Measurements from ENCODE around the gene EEF1AKMT3.
A peak's percentile ranks its signal among the peaks of the same experiment; 100 is the strongest.
"Not testable (repeated sequence)": the region's sequence is repeated elsewhere in the genome, so short reads cannot be mapped to it uniquely, and the experiment has no call there.

EEF1AKMT3 gene

DNA sequence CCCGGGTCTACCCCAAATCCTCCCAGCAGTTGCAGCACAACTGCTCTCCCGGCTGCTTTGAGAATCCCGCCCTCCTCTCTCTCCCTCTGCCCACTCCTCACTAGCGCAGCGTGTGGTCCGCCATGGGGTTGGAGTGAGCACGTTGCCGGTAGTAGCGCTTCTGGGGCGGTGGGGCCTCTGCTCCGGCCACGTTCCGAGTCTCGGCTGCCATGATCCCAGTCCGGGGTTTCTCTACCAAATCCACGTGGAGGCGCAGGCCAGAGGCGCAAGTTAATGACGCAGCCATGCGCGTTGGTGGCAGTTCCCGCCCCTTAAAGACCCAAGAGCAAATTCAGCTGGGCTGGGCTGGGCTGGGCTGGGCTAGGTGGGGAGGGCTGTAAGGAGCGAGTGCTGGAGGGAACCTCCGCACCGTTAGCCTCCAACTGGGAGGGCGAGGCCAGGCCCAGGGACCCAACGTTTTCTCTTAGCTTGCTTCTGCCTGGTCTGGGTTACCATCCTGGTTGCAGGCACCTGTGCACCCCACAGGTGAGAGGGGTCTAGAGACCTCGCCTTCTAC is 463 bp upstream of the EEF1AKMT3 start, which contains the start of gene METTL1:
METTL1 (minus strand) TSS at position 233 of the 556 bp plus-strand sequence; CDS start at position 211, 22 bp downstream.
- Mint-ChIP-seq H3K9me3 (no peaks in the 10 kb centered on the region), H3K27ac (peak within 1 kb of the TSS; percentile 99), H3K27me3 (ENCODE audit: low read depth) (peaks cover 2% of the 10 kb centered on the region), H3K4me1 (ENCODE audit: low read depth) (peaks cover 20% of the 10 kb centered on the region), H3K4me3 (peak within 1 kb of the TSS; percentile 99), H3K36me3 (ENCODE audit: low read depth) (peaks cover 17% of the 10 kb centered on the region)
- DNase-seq (ENCODE audit: low spot score), result peak; percentile 95

- H3K36me3 Mint-ChIP-seq (ENCODE audit: low read depth), result peaks cover 13% of the 10 kb centered on the region
- not testable (repeated sequence) for DNase-seq (ENCODE audit: low spot score); H3K9me3 Mint-ChIP-seq
Observed at GRCh38 chr12:57774634-57775033, 2.2 kb downstream of the EEF1AKMT3 start.

DNA sequence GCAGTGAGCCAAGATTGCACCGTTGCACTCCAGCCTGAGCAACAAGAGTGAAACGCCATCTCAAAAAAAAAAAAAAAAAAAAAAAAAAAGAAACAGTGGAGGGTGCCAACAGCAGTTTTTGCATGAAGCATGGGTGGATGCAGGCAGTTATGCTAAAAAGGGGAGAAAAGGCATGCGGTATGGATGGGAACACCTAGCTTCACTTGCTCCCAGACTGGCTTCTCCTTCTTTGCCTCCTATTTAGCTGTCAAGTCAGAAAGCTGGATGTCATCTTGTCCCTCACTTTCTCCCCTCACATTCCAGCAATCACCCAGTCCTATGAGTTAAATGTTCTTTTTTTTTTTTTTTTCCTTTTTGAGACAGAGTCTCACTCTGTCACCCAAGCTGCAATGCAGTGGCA is 2.6 kb downstream of the EEF1AKMT3 start:
- Mint-ChIP-seq H3K4me3 (no peak overlapping the region), H3K9me3 (no peaks in the 10 kb centered on the region), H3K27ac (no peak overlapping the region), H3K36me3 (ENCODE audit: low read depth) (peaks cover 9% of the 10 kb centered on the region), H3K4me1 (ENCODE audit: low read depth) (peaks cover 19% of the 10 kb centered on the region), H3K27me3 (ENCODE audit: low read depth) (no peaks in the 10 kb centered on the region)
- no peak for DNase-seq (ENCODE audit: low spot score)

More at GRCh38 chr12:57774634-57775033, 2.2 kb downstream of the EEF1AKMT3 start:
- H3K4me3 Mint-ChIP-seq; H3K27me3 Mint-ChIP-seq (ENCODE audit: low read depth); H3K27ac Mint-ChIP-seq: not testable (repeated sequence)
- H3K4me1 Mint-ChIP-seq (ENCODE audit: low read depth), result peaks cover 20% of the 10 kb centered on the region

- no peak for DNase-seq (ENCODE audit: low spot score)
- no peaks in the 10 kb centered on the region for H3K9me3 Mint-ChIP-seq
- H3K27me3 Mint-ChIP-seq (ENCODE audit: low read depth), result no peaks in the 10 kb centered on the region
- H3K4me1 Mint-ChIP-seq (ENCODE audit: low read depth), result peaks cover 15% of the 10 kb centered on the region
- H3K36me3 Mint-ChIP-seq (ENCODE audit: low read depth), result peaks cover 5% of the 10 kb centered on the region
- no peak overlapping the region for H3K4me3 Mint-ChIP-seq
- H3K27ac Mint-ChIP-seq, result no peak overlapping the region
Observed at GRCh38 chr12:57775563-57776246, 3.3 kb downstream of the EEF1AKMT3 start.

DNA sequence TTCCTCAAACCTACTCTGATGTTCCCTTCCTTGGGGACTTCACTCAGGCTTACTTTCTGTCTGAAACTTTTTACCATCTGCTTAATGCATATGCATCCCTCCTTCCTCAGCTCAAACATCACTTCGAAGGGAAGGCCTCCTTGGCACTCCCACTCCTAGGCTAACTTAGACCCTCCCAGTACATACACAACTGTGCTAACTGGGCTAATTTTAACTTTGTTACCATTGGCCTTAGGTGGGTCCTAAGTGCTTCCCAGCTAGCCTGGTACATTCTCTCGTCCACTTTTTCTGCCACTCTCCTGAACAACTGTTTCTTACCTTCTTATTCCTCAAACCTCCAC is 3.8 kb downstream of the EEF1AKMT3 start:
- Mint-ChIP-seq H3K27me3 (ENCODE audit: low read depth) (no peaks in the 10 kb centered on the region), H3K4me1 (ENCODE audit: low read depth) (peaks cover 15% of the 10 kb centered on the region), H3K27ac (no peak overlapping the region), H3K4me3 (no peak overlapping the region), H3K9me3 (no peaks in the 10 kb centered on the region), H3K36me3 (ENCODE audit: low read depth) (peaks cover 5% of the 10 kb centered on the region)
- no peak for DNase-seq (ENCODE audit: low spot score)

- H3K27ac Mint-ChIP-seq, result no peak overlapping the region
Observed at GRCh38 chr12:57777367-57777766, 5.0 kb downstream of the EEF1AKMT3 start.

GRCh38 chr12:57777911-57778310 is 5.5 kb downstream of the EEF1AKMT3 start:
- Mint-ChIP-seq H3K36me3 (ENCODE audit: low read depth) (peaks cover 10% of the 10 kb centered on the region), H3K27me3 (ENCODE audit: low read depth) (no peaks in the 10 kb centered on the region), H3K4me3 (no peak overlapping the region), H3K9me3 (no peaks in the 10 kb centered on the region), H3K4me1 (ENCODE audit: low read depth) (peaks cover 18% of the 10 kb centered on the region), H3K27ac (no peak overlapping the region)
- no peak for DNase-seq (ENCODE audit: low spot score)

More at GRCh38 chr12:57777367-57777766, 5.0 kb downstream of the EEF1AKMT3 start:
- no peaks in the 10 kb centered on the region for H3K9me3 Mint-ChIP-seq
- H3K27me3 Mint-ChIP-seq (ENCODE audit: low read depth), result no peaks in the 10 kb centered on the region
- H3K36me3 Mint-ChIP-seq (ENCODE audit: low read depth), result peaks cover 5% of the 10 kb centered on the region
- H3K4me1 Mint-ChIP-seq (ENCODE audit: low read depth), result peaks cover 18% of the 10 kb centered on the region
- DNase-seq (ENCODE audit: low spot score), result no peak
- no peak overlapping the region for H3K4me3 Mint-ChIP-seq

DNA sequence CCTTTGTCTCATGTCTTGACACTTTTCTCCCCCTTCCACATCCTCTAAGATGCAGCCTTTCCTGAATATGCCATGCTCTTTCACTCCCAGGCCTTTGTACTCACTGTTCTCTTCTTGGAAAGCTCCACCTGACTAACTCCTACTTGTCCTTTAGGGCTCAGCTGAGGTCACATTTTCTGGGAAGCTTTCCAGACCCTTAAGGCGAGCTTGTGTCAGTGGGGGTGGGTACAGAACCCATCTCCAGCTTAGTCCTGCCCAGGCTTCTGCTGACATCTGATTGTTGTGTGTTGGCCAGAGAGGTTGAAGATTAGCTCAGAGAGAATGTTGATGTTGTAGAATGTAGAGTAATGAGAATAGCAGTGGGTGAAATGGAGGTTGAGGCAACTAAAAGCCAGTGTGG is 7.3 kb downstream of the EEF1AKMT3 start:
- peaks cover 13% of the 10 kb centered on the region for H3K36me3 Mint-ChIP-seq (ENCODE audit: low read depth)
- H3K4me3 Mint-ChIP-seq, result no peak overlapping the region
- H3K27me3 Mint-ChIP-seq (ENCODE audit: low read depth), result no peaks in the 10 kb centered on the region
- peaks cover 18% of the 10 kb centered on the region for H3K4me1 Mint-ChIP-seq (ENCODE audit: low read depth)
- H3K9me3 Mint-ChIP-seq, result no peaks in the 10 kb centered on the region
- DNase-seq (ENCODE audit: low spot score), result no peak
- no peak overlapping the region for H3K27ac Mint-ChIP-seq

DNA sequence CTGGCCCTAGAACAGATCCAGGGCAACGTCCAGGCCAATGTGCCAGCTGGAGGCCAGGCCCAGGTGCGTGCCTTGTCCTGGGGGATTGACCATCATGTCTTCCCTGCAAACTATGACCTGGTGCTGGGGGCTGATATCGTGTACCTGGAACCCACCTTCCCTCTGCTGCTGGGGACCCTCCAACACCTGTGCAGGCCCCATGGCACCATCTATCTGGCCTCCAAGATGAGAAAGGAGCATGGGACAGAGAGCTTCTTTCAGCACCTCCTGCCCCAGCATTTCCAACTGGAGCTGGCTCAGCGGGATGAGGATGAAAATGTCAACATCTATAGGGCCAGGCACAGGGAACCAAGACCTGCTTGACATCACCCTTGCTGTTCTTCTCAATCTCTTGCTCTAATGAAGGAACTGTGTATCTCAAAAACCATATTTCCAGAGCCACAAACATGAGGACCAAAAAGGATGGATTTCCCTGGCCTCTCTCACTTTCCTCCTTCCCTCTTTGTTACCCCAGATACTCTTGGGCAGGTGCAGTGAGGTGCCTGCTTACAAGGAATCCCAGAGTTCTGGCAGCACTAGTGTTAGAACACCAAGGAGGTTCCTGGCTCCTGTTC is 8.0 kb downstream of the EEF1AKMT3 start:
- no peak for DNase-seq (ENCODE audit: low spot score)
- no peaks in the 10 kb centered on the region for H3K27me3 Mint-ChIP-seq (ENCODE audit: low read depth)
- H3K27ac Mint-ChIP-seq, result no peak overlapping the region
- no peaks in the 10 kb centered on the region for H3K9me3 Mint-ChIP-seq
- H3K4me1 Mint-ChIP-seq (ENCODE audit: low read depth), result peaks cover 18% of the 10 kb centered on the region
- peaks cover 13% of the 10 kb centered on the region for H3K36me3 Mint-ChIP-seq (ENCODE audit: low read depth)
- H3K4me3 Mint-ChIP-seq, result no peak overlapping the region

DNA sequence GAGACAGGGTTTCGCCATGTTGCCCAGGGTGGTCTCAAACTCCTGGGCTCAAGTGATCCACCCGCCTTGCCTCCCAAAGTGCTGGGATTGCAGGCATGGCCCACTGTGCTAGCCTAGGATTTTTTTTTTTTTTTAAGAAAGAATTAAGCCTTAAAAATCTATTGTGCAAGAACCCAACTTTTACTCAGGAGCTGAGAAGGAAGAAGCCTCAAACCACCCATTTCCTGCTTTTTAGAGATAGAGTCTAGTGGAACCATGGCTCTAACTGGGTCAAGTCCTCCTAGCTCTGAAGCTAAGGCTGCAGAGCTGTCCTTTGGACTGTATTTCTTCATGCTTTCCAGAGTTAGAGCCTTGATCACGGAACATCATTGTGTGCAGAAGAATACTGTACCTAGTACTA is 8.8 kb downstream of the EEF1AKMT3 start:
- peaks cover 14% of the 10 kb centered on the region for H3K36me3 Mint-ChIP-seq (ENCODE audit: low read depth)
- H3K9me3 Mint-ChIP-seq, result no peaks in the 10 kb centered on the region
- peaks cover 16% of the 10 kb centered on the region for H3K4me1 Mint-ChIP-seq (ENCODE audit: low read depth)
- H3K4me3 Mint-ChIP-seq, result no peak overlapping the region
- H3K27me3 Mint-ChIP-seq (ENCODE audit: low read depth), result no peaks in the 10 kb centered on the region
- H3K27ac Mint-ChIP-seq, result peak overlapping the region; percentile 76
- no peak for DNase-seq (ENCODE audit: low spot score)

- DNase-seq (ENCODE audit: low spot score), result no peak
- Mint-ChIP-seq H3K36me3 (ENCODE audit: low read depth) (peaks cover 18% of the 10 kb centered on the region), H3K4me3 (peak overlapping the region; percentile 96), H3K27me3 (ENCODE audit: low read depth) (no peaks in the 10 kb centered on the region), H3K27ac (peak overlapping the region; percentile 76), H3K9me3 (no peaks in the 10 kb centered on the region), H3K4me1 (ENCODE audit: low read depth) (peaks cover 16% of the 10 kb centered on the region)
Observed at GRCh38 chr12:57781801-57782200, 9.4 kb downstream of the EEF1AKMT3 start.

- peak overlapping the region; percentile 96 for H3K4me3 Mint-ChIP-seq
- no peak for DNase-seq (ENCODE audit: low spot score)
- H3K9me3 Mint-ChIP-seq, result no peaks in the 10 kb centered on the region
- no peaks in the 10 kb centered on the region for H3K27me3 Mint-ChIP-seq (ENCODE audit: low read depth)
- H3K36me3 Mint-ChIP-seq (ENCODE audit: low read depth), result peaks cover 20% of the 10 kb centered on the region
- H3K27ac Mint-ChIP-seq, result peak overlapping the region; percentile 94
- H3K4me1 Mint-ChIP-seq (ENCODE audit: low read depth), result peaks cover 16% of the 10 kb centered on the region
Observed at GRCh38 chr12:57782243-57782607, 9.8 kb downstream of the EEF1AKMT3 start.

- Mint-ChIP-seq H3K9me3 (no peaks in the 10 kb centered on the region), H3K27me3 (ENCODE audit: low read depth) (no peaks in the 10 kb centered on the region), H3K4me3 (peak within 1 kb of the TSS; percentile 96), H3K4me1 (ENCODE audit: low read depth) (peaks cover 16% of the 10 kb centered on the region), H3K36me3 (ENCODE audit: low read depth) (peaks cover 26% of the 10 kb centered on the region), H3K27ac (peak within 1 kb of the TSS; percentile 94)
- peak; percentile 94 for DNase-seq (ENCODE audit: low spot score)
Observed at GRCh38 chr12:57782608-57783465, 10.4 kb downstream of the EEF1AKMT3 start, which contains the start of gene TSFM. TSFM (plus strand) TSS chr12:57782787; CDS start chr12:57782802, 15 bp downstream.

DNA sequence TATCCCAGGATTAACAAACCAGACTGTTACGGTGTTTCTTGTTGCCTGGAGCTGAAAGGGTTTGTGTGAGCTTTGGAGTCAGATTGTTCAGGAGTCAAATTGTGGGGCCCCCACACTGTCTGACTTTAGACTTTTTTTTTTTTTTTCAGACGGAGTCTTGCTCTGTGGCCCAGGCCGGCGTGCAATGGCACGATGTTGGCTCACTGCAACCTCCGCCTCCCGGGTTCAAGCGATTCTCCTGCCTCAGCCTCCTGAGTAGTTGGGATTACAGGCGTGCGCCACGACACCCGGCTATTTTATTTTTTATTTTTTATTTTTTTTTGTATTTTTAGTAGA is 11.0 kb downstream of the EEF1AKMT3 start:
- H3K27me3 Mint-ChIP-seq (ENCODE audit: low read depth), result no peaks in the 10 kb centered on the region
- H3K27ac Mint-ChIP-seq, result peak overlapping the region; percentile 94
- peak overlapping the region; percentile 96 for H3K4me3 Mint-ChIP-seq
- H3K9me3 Mint-ChIP-seq, result no peaks in the 10 kb centered on the region
- H3K36me3 Mint-ChIP-seq (ENCODE audit: low read depth), result peaks cover 27% of the 10 kb centered on the region
- H3K4me1 Mint-ChIP-seq (ENCODE audit: low read depth), result peaks cover 16% of the 10 kb centered on the region
- no peak for DNase-seq (ENCODE audit: low spot score)
